Astrocyte (in vitro differentiated cells and primary cell): ENCODE results near the gene ARL4C. TPM values are rescaled to one million over a fixed set of nuclear protein-coding genes. Genes with fewer than 3 reads are reported as not detected.
A peak's percentile ranks its signal among the peaks of the same experiment; 100 is the strongest.

Experiments used
- DNase-seq: peaks from one replicate; pipeline ENCODE4 v3.0.0-alpha.2; 2010; ENCODE audit warnings: low read depth
- FAIRE-seq: peaks from 2 replicates; lab custom pipeline; 2011; peaks lifted over from hg19 to GRCh38; lab: Jason Lieb, UNC
- H2AFZ ChIP-seq: 2 replicates; pipeline ENCODE4 v1.6.0; 2012; ENCODE audit warnings: low read depth, low read length, inconsistent platforms
- H3K27ac ChIP-seq: 2 replicates; pipeline ENCODE4 v1.5.1; 2011; ENCODE audit warnings: low read depth, low read length, inconsistent platforms
- H3K27me3 ChIP-seq: 2 replicates; pipeline ENCODE4 v1.6.0; 2011; ENCODE audit warnings: low read length, inconsistent platforms; ENCODE audit not compliant: insufficient read depth
- H3K36me3 ChIP-seq: 2 replicates; pipeline ENCODE4 v1.5.1; 2011; ENCODE audit warnings: low read length, inconsistent platforms; ENCODE audit not compliant: insufficient read depth
- H3K4me1 ChIP-seq: 2 replicates; pipeline ENCODE4 v1.5.1; 2011; ENCODE audit warnings: low read length, inconsistent platforms; ENCODE audit not compliant: insufficient read depth
- H3K4me2 ChIP-seq: 2 replicates; pipeline ENCODE4 v1.6.0; 2012; ENCODE audit warnings: low read length, inconsistent platforms
- H3K4me3 ChIP-seq: 2 replicates; pipeline ENCODE4 v1.5.1; 2011; ENCODE audit warnings: low read depth, mild to moderate bottlenecking, low read length, inconsistent platforms; ENCODE audit not compliant: insufficient read depth
- H3K79me2 ChIP-seq: 2 replicates; pipeline ENCODE4 v1.6.0; 2012; ENCODE audit warnings: mild to moderate bottlenecking, low read length, inconsistent platforms; ENCODE audit not compliant: insufficient read depth
- H3K9ac ChIP-seq: 2 replicates; pipeline ENCODE4 v1.6.0; 2012; ENCODE audit warnings: mild to moderate bottlenecking, low read length, inconsistent platforms
- H3K9me3 ChIP-seq: 2 replicates; pipeline ENCODE4 v1.5.1; 2012; ENCODE audit warnings: low read depth, mild to moderate bottlenecking, low read length, inconsistent platforms; ENCODE audit not compliant: insufficient read depth
- H4K20me1 ChIP-seq: 2 replicates; pipeline ENCODE4 v1.6.0; 2012; ENCODE audit warnings: low read length, inconsistent platforms; ENCODE audit not compliant: insufficient read depth
- H3K27ac Mint-ChIP-seq: one replicate; pipeline ENCODE4 v1.8.0; 2021; ENCODE audit warnings: mild to moderate bottlenecking, mixed read lengths; ENCODE audit not compliant: unreplicated experiment
- H3K27me3 Mint-ChIP-seq: one replicate; pipeline ENCODE4 v1.8.0; 2021; ENCODE audit warnings: low read depth, mixed read lengths; ENCODE audit not compliant: unreplicated experiment
- H3K36me3 Mint-ChIP-seq: one replicate; pipeline ENCODE4 v1.8.0; 2021; ENCODE audit warnings: low read depth, mixed read lengths; ENCODE audit not compliant: unreplicated experiment
- H3K4me1 Mint-ChIP-seq: one replicate; pipeline ENCODE4 v1.8.0; 2021; ENCODE audit warnings: low read depth, mixed read lengths; ENCODE audit not compliant: unreplicated experiment
- H3K4me3 Mint-ChIP-seq: one replicate; pipeline ENCODE4 v1.8.0; 2021; ENCODE audit warnings: mild to moderate bottlenecking, moderate library complexity, mixed read lengths; ENCODE audit not compliant: unreplicated experiment
- H3K9me3 Mint-ChIP-seq: one replicate; pipeline ENCODE4 v1.8.0; 2021; ENCODE audit warnings: mild to moderate bottlenecking, mixed read lengths; ENCODE audit not compliant: unreplicated experiment
- EZH2 ChIP-seq: IDR thresholded peaks from 2 replicates; pipeline ENCODE4 v1.6.1; 2012; ENCODE audit warnings: mild to moderate bottlenecking, low read length, inconsistent platforms; ENCODE audit not compliant: insufficient read depth
- total RNA-seq: library from RNA; stranded (reverse); gene quantifications from 2 replicates; pipeline ENCODE4 v1.2.1, GENCODE V29; 2021
- TF ChIP-seq, protein P1 (sequence below): IDR thresholded peaks from 2 replicates; pipeline ENCODE4 v1.5.1; 2011; ENCODE audit warnings: low read depth, mild to moderate bottlenecking, inconsistent platforms, low read length, moderate library complexity; ENCODE audit not compliant: insufficient read depth

ARL4C gene
- total RNA-seq, 1 donor from 2014 or later: 70.7 TPM

DNA sequence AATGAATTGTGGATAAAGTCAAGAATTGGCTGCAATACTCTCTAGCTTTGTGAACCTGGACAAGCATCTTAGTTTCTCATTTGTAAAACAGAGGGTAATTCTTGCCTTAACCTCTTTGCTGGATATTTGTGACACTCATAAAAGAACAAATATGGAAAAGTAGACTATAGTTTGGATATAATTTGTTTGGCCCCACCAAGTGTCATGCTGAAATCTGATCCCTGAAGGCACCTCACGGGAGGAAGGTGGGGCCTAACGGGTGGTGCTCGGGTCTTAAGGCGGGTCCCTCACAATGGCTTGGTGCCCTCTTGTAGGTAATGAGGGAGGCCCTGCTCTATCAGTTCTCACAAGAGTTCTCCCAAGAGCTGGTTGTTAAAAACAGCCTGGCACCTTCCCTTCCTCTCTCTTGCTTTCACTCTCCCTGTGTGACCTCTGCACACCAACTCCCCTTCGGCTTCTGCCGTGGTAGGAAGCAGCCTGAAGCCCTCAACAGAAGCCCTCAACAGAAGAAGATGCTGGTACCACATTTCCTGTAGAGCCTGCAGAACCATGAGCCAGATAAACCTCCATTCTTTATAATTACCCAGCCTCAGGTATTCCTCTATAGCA, 37.4 kb downstream of the ARL4C start:
- Mint-ChIP-seq H3K4me3 (no peak overlapping the region), H3K27ac (no peak overlapping the region)

GRCh38 chr2:234458466-234458865, 38.4 kb downstream of the ARL4C start:
- H3K27ac Mint-ChIP-seq: no peak overlapping the region
- no peaks in the 10 kb centered on the region for H3K4me1 ChIP-seq

More for the DNA sequence above, 37.4 kb downstream of the ARL4C start:
- Histone ChIP-seq H3K4me1 (no peaks in the 10 kb centered on the region), H2AFZ (no peak overlapping the region), H3K4me3 (no peak overlapping the region), H3K9me3 (peaks cover 4% of the 10 kb centered on the region), H3K9ac (no peak overlapping the region), H3K79me2 (no peaks in the 10 kb centered on the region), H3K27me3 (no peaks in the 10 kb centered on the region), H4K20me1 (no peaks in the 10 kb centered on the region), H3K27ac (no peak overlapping the region), H3K36me3 (no peaks in the 10 kb centered on the region), H3K4me2 (no peak overlapping the region)
- no peak for DNase-seq
- no peak for TF ChIP-seq EZH2
- TF ChIP-seq, protein P1, sequence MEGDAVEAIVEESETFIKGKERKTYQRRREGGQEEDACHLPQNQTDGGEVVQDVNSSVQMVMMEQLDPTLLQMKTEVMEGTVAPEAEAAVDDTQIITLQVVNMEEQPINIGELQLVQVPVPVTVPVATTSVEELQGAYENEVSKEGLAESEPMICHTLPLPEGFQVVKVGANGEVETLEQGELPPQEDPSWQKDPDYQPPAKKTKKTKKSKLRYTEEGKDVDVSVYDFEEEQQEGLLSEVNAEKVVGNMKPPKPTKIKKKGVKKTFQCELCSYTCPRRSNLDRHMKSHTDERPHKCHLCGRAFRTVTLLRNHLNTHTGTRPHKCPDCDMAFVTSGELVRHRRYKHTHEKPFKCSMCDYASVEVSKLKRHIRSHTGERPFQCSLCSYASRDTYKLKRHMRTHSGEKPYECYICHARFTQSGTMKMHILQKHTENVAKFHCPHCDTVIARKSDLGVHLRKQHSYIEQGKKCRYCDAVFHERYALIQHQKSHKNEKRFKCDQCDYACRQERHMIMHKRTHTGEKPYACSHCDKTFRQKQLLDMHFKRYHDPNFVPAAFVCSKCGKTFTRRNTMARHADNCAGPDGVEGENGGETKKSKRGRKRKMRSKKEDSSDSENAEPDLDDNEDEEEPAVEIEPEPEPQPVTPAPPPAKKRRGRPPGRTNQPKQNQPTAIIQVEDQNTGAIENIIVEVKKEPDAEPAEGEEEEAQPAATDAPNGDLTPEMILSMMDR: no peak
- Mint-ChIP-seq H3K27me3 (peaks cover 6% of the 10 kb centered on the region), H3K36me3 (peaks cover 5% of the 10 kb centered on the region), H3K4me1 (no peaks in the 10 kb centered on the region), H3K9me3 (peaks cover 4% of the 10 kb centered on the region)
- no peak for FAIRE-seq

More at GRCh38 chr2:234458466-234458865, 38.4 kb downstream of the ARL4C start:
- H3K9me3 Mint-ChIP-seq: peaks cover 5% of the 10 kb centered on the region
- Histone ChIP-seq H3K9ac (no peak overlapping the region), H4K20me1 (no peaks in the 10 kb centered on the region), H3K4me3 (no peak overlapping the region), H3K4me2 (no peak overlapping the region), H3K27ac (no peak overlapping the region), H3K36me3 (no peaks in the 10 kb centered on the region), H2AFZ (no peak overlapping the region), H3K79me2 (no peaks in the 10 kb centered on the region), H3K9me3 (peaks cover 4% of the 10 kb centered on the region), H3K27me3 (no peaks in the 10 kb centered on the region)
- peaks cover 5% of the 10 kb centered on the region for H3K36me3 Mint-ChIP-seq
- DNase-seq (peak; percentile 83), FAIRE-seq (no peak)
- no peak for TF ChIP-seq EZH2
- TF ChIP-seq, protein P1: no peak
- peaks cover 2% of the 10 kb centered on the region for H3K27me3 Mint-ChIP-seq
- no peak overlapping the region for H3K4me3 Mint-ChIP-seq
- no peaks in the 10 kb centered on the region for H3K4me1 Mint-ChIP-seq
